HEK293 (cell line): ENCODE results near the gene AATK.
A peak's percentile ranks its signal among the peaks of the same experiment; 100 is the strongest.

ENCODE experiments used
- CTCF ChIA-PET: fragments of 350-600 bp; formaldehyde crosslinking; extraction: SDS; loops from one replicate; lab custom pipeline; 2021; ENCODE audit warnings: antibody characterized with exemption; lab: Yijun Ruan, JAX
- POLR2A ChIA-PET: fragments of 300-600 bp; formaldehyde crosslinking; extraction: SDS; loops from one replicate; lab custom pipeline; 2020; ENCODE audit warnings: antibody characterized with exemption, inconsistent platforms; lab: Yijun Ruan, JAX
- H3K27ac ChIP-seq: fragments of 200-500 bp; sonication (Bioruptor generic); 2 replicates; pipeline ENCODE4 v1.5.1; 2014; ENCODE audit warnings: low read depth, low read length, control low read depth, inconsistent platforms; ENCODE audit errors: extremely low read depth
- H3K36me3 ChIP-seq, 2 experiments: fragments of 200-500 bp in 1 of 2; sonication (Bioruptor generic) in 1 of 2; 1 replicate in 1 of 2; 2 replicates in 1 of 2; pipeline ENCODE4 v1.5.1; 2014 to 2017; ENCODE audit warnings: inconsistent platforms in 2 of 2, low read length in 2 of 2; ENCODE audit not compliant: control insufficient read depth in 2 of 2, insufficient read depth in 1 of 2
- H3K4me1 ChIP-seq: fragments of 200-500 bp; sonication (Bioruptor generic); 2 replicates; pipeline ENCODE4 v1.5.1; 2014; ENCODE audit warnings: mild to moderate bottlenecking, low read length, inconsistent platforms; ENCODE audit not compliant: control insufficient read depth, insufficient read depth
- H3K4me3 ChIP-seq: 2 replicates; pipeline ENCODE4 v1.5.1; 2011; ENCODE audit warnings: low read depth, mild to moderate bottlenecking, control low read depth, low read length, moderate library complexity
- H3K9me3 ChIP-seq: fragments of 200-500 bp; sonication (Bioruptor generic); 2 replicates; pipeline ENCODE4 v1.5.1; 2014; ENCODE audit warnings: low read depth, low read length, inconsistent platforms; ENCODE audit not compliant: control insufficient read depth, insufficient read depth
- BCL6B ChIP-seq: fragments of 450-650 bp; formaldehyde crosslinking; IDR thresholded peaks from 2 replicates; pipeline ENCODE4 v1.5.1; 2017; ENCODE audit warnings: missing biosample characterization, missing genetic modification characterization
- GLI2 ChIP-seq: fragments of 450-650 bp; formaldehyde crosslinking; IDR thresholded peaks from 2 replicates; pipeline ENCODE4; 2017; ENCODE audit warnings: missing biosample characterization, missing genetic modification characterization, low read depth, borderline replicate concordance
- GLIS2 ChIP-seq: fragments of 450-650 bp; formaldehyde crosslinking; IDR thresholded peaks from 2 replicates; pipeline ENCODE4 v1.5.1; 2016; ENCODE audit warnings: missing biosample characterization, missing genetic modification characterization
- KLF8 ChIP-seq: fragments of 450-650 bp; formaldehyde crosslinking; IDR thresholded peaks from 2 replicates; pipeline ENCODE4 v1.5.1; 2016; ENCODE audit warnings: missing biosample characterization, missing genetic modification characterization
- RBAK ChIP-seq: fragments of 450-650 bp; formaldehyde crosslinking; IDR thresholded peaks from 2 replicates; pipeline ENCODE4 v1.5.1; 2016; ENCODE audit warnings: missing biosample characterization, missing genetic modification characterization
- REST ChIP-seq: fragments of 450-650 bp; formaldehyde crosslinking; IDR thresholded peaks from 2 replicates; pipeline ENCODE4 v1.5.1; 2016; ENCODE audit warnings: missing biosample characterization, missing genetic modification characterization
- SP2 ChIP-seq: fragments of 450-650 bp; formaldehyde crosslinking; IDR thresholded peaks from 2 replicates; pipeline ENCODE4 v1.5.1; 2016; ENCODE audit warnings: missing biosample characterization, missing genetic modification characterization
- SP7 ChIP-seq: fragments of 450-650 bp; formaldehyde crosslinking; IDR thresholded peaks from 2 replicates; pipeline ENCODE4 v1.5.1; 2016; ENCODE audit warnings: missing biosample characterization, missing genetic modification characterization
- TSHZ1 ChIP-seq: fragments of 450-650 bp; formaldehyde crosslinking; IDR thresholded peaks from 2 replicates; pipeline ENCODE4 v1.5.1; 2016; ENCODE audit warnings: missing biosample characterization, missing genetic modification characterization, borderline replicate concordance
- ZBTB8A ChIP-seq: fragments of 450-650 bp; formaldehyde crosslinking; IDR thresholded peaks from 2 replicates; pipeline ENCODE4 v1.5.1; 2016; ENCODE audit warnings: missing biosample characterization, missing genetic modification characterization
- ZFHX2 ChIP-seq: fragments of 450-650 bp; formaldehyde crosslinking; conservative IDR thresholded peaks from 2 replicates; pipeline ENCODE4 v1.5.1; 2016; ENCODE audit warnings: missing biosample characterization, missing genetic modification characterization
- ZNF112 ChIP-seq: fragments of 450-650 bp; formaldehyde crosslinking; IDR thresholded peaks from 2 replicates; pipeline ENCODE4 v1.5.0; 2017; ENCODE audit warnings: missing biosample characterization, missing genetic modification characterization
- ZNF274 ChIP-seq, 2 experiments: fragments of 200-500 bp in 1 of 2; fragments of 450-650 bp in 1 of 2; sonication (Bioruptor generic) in 1 of 2; formaldehyde crosslinking in 1 of 2; IDR thresholded peaks; 2 replicates each; pipeline versions ENCODE4 v1.5.1 to v1.6.1; 2014 to 2016; ENCODE audit warnings: borderline replicate concordance in 1 of 2, inconsistent platforms in 1 of 2, low read length in 1 of 2, missing biosample characterization in 1 of 2, missing genetic modification characterization in 1 of 2
- ZNF292 ChIP-seq: fragments of 450-650 bp; formaldehyde crosslinking; IDR thresholded peaks from 2 replicates; pipeline ENCODE4 v1.5.1; 2016; ENCODE audit warnings: low read depth, missing biosample characterization, missing genetic modification characterization, borderline replicate concordance
- ZNF324 ChIP-seq: fragments of 450-650 bp; formaldehyde crosslinking; IDR thresholded peaks from 2 replicates; pipeline ENCODE4 v1.5.1; 2016; ENCODE audit warnings: missing biosample characterization, missing genetic modification characterization
- ZNF548 ChIP-seq: fragments of 450-650 bp; formaldehyde crosslinking; IDR thresholded peaks from 2 replicates; pipeline ENCODE4 v1.5.1; 2016; ENCODE audit warnings: missing biosample characterization, missing genetic modification characterization
- ZNF626 ChIP-seq: fragments of 450-650 bp; sonication (Bioruptor Pico); formaldehyde crosslinking; IDR thresholded peaks from 2 replicates; pipeline ENCODE4 v1.5.1; 2018; ENCODE audit warnings: missing biosample characterization, missing genetic modification characterization, inconsistent platforms
- ZNF670 ChIP-seq: fragments of 450-650 bp; formaldehyde crosslinking; IDR thresholded peaks from 2 replicates; pipeline ENCODE4 v1.5.1; 2016; ENCODE audit warnings: missing biosample characterization, missing genetic modification characterization, low read depth
- ZNF830 ChIP-seq: fragments of 450-650 bp; IDR thresholded peaks from 2 replicates; pipeline ENCODE4 v1.5.0; 2018; ENCODE audit warnings: missing biosample characterization, missing genetic modification characterization, low read depth, mild to moderate bottlenecking, moderate library complexity
- TF ChIP-seq, protein P1 (sequence below): fragments of 450-650 bp; formaldehyde crosslinking; IDR thresholded peaks from 2 replicates; pipeline ENCODE4 v1.5.1; 2016; ENCODE audit warnings: missing biosample characterization, missing genetic modification characterization

The AATK gene

DNA sequence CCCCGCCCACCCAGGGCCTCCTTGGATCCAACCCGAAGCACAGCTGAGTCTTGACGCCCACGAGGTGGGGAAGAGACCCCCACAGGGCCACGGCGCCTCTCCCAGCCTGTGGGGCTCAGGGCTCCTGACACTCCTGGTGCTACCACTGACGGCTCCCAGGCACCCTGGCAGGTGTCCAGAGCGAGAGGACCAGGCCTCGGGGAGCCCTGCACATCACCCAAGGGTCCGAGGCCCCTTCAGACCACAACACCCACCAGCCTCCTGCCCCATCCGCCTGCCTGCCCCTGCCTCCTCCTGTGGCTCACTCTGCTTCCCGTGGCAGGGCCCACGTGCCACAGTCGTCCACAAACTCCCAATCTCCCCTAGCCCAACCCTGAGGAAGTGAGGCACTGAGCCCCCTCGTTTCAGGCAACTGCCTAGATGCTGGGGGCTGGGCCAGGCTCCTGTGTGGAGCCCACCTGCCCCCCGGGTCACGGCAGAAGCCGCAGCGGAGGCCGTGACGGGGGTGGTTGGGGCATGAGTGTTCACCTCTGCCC, 28.3 kb upstream of the AATK start:
- POLR2A ChIA-PET, result no interaction called here

DNA sequence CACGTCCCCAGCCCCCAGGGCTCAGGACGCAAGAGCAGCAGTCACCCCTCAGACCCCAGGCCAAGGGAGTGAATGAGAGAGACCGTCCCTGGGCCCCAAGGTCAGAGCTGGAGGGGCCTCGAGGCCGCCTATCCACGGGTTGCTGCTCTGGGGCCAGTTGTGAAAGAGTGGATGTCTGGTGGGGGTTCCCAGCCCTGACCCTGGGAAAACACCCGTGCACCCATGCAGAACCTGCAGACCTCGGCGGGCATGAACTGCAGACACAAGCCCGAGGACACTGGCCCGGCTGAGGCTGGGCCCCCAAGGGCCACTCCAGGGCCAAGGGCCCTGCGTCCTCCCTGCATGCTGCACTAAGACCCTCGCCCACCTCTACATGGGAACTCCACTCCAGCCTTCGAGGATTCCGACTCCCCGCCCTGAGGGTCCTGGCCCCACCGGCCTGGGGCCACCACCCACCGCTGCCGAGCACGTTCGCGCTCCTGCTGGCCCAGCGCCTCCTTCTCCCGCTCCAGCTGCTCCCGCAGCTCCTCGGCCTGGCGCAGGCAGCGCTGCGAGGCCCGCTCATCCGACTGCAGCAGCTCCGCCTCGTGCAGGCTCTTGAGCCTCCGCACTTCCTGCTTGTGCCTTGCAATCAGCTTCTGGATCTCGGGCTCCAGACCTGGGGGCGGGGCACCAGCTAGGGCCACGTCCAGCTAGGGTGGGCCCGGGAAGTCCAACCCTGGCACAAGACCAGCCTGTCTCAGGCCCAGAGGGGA, 27.6 kb upstream of the AATK start:
- POLR2A ChIA-PET, result no interaction called here
- no peaks in the 10 kb centered on the region for H3K4me1 ChIP-seq

More for the DNA sequence above, 28.3 kb upstream of the AATK start:
- no peaks in the 10 kb centered on the region for H3K9me3 ChIP-seq
- no peak overlapping the region for H3K4me3 ChIP-seq
- no peaks in the 10 kb centered on the region for H3K4me1 ChIP-seq
- peaks cover 0 to 90% of the 10 kb centered on the region in 2 experiments; a peak in 1 of 3 replicates for H3K36me3 ChIP-seq
- CTCF ChIA-PET, result interaction anchor here (1.2 kb wide), 1 partner anchor 21 kb away, joined by 5 read pairs; no protein-coding TSS in a partner anchor
- no peak overlapping the region for H3K27ac ChIP-seq
- TF ChIP-seq ZNF112 (tag by site-specific recombination), result no peak
- TF ChIP-seq ZFHX2 (tag by site-specific recombination), result 0 out of 2 replicates have a peak, but pooled peaks have one; percentile 7

GRCh38 chr17:81193051-81193410, 27.0 kb upstream of the AATK start:
- ChIA-PET POLR2A (no interaction called here), CTCF (interaction anchor here (0.6 to 1.2 kb wide), 3 partner anchors 20 to 292 kb away, joined by 3 to 5 read pairs (median 3); no protein-coding TSS in a partner anchor)
- Histone ChIP-seq H3K9me3 (no peaks in the 10 kb centered on the region), H3K27ac (no peak overlapping the region), H3K4me3 (no peak overlapping the region), H3K4me1 (no peaks in the 10 kb centered on the region), H3K36me3 (peaks cover 0 to 89% of the 10 kb centered on the region in 2 experiments; a peak in 1 of 3 replicates)
- TF ChIP-seq BCL6B, result no peak
- TF ChIP-seq ZNF548, result no peak
- TF ChIP-seq, protein P1, sequence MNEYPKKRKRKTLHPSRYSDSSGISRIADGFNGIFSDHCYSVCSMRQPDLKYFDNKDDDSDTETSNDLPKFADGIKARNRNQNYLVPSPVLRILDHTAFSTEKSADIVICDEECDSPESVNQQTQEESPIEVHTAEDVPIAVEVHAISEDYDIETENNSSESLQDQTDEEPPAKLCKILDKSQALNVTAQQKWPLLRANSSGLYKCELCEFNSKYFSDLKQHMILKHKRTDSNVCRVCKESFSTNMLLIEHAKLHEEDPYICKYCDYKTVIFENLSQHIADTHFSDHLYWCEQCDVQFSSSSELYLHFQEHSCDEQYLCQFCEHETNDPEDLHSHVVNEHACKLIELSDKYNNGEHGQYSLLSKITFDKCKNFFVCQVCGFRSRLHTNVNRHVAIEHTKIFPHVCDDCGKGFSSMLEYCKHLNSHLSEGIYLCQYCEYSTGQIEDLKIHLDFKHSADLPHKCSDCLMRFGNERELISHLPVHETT, result no peak
- no peak for TF ChIP-seq RBAK (tag by site-specific recombination)
- no peak for TF ChIP-seq ZNF626 (tag by site-specific recombination)
- TF ChIP-seq GLIS2, result 0 out of 2 replicates have a peak, but pooled peaks have one; percentile 20
- TF ChIP-seq ZNF830 (tag by site-specific recombination), result no peak
- TF ChIP-seq ZNF274 (IDR thresholded peaks at IDR 0.05; ENCODE audit: low read length), result no peak
- TF ChIP-seq ZNF274 (tag by site-specific recombination; IDR thresholded peaks at IDR 0.05; ENCODE audit: borderline replicate concordance), result no peak
- TF ChIP-seq ZNF670, result no peak
- TF ChIP-seq REST, result no peak
- no peak for TF ChIP-seq ZBTB8A (tag by site-specific recombination)
- TF ChIP-seq ZNF292 (tag by site-specific recombination), result no peak
- TF ChIP-seq GLI2 (tag by site-specific recombination), result no peak
- TF ChIP-seq SP7 (tag by site-specific recombination), result no peak
- no peak for TF ChIP-seq ZNF324 (tag by site-specific recombination)
- 0 out of 2 replicates have a peak, but pooled peaks have one; percentile 4 for TF ChIP-seq KLF8 (tag by site-specific recombination)
- no peak for TF ChIP-seq TSHZ1 (tag by site-specific recombination)

More for the DNA sequence above, 27.6 kb upstream of the AATK start:
- H3K9me3 ChIP-seq, result no peaks in the 10 kb centered on the region
- TF ChIP-seq SP2, result no peak
- peaks cover 0 to 90% of the 10 kb centered on the region in 2 experiments; a peak in 1 of 3 replicates for H3K36me3 ChIP-seq
- H3K27ac ChIP-seq, result no peak overlapping the region
- CTCF ChIA-PET, result interaction anchor here (1.2 kb wide), 1 partner anchor 21 kb away, joined by 5 read pairs; no protein-coding TSS in a partner anchor
- no peak overlapping the region for H3K4me3 ChIP-seq
